ENCODE results near the gene AGMAT.
A peak's percentile ranks its signal among the peaks of the same experiment; 100 is the strongest.
"Not testable (repeated sequence)": the region's sequence is repeated elsewhere in the genome, so short reads cannot be mapped to it uniquely, and the experiment has no call there.

Gene AGMAT

GRCh38 chr1:15610167-15610566 lies 25.3 kb upstream of the AGMAT start:
- DNase-seq, result no peak

- DNase-seq, result no peak
Observed at GRCh38 chr1:15609631-15610030, 24.8 kb upstream of the AGMAT start.

DNA sequence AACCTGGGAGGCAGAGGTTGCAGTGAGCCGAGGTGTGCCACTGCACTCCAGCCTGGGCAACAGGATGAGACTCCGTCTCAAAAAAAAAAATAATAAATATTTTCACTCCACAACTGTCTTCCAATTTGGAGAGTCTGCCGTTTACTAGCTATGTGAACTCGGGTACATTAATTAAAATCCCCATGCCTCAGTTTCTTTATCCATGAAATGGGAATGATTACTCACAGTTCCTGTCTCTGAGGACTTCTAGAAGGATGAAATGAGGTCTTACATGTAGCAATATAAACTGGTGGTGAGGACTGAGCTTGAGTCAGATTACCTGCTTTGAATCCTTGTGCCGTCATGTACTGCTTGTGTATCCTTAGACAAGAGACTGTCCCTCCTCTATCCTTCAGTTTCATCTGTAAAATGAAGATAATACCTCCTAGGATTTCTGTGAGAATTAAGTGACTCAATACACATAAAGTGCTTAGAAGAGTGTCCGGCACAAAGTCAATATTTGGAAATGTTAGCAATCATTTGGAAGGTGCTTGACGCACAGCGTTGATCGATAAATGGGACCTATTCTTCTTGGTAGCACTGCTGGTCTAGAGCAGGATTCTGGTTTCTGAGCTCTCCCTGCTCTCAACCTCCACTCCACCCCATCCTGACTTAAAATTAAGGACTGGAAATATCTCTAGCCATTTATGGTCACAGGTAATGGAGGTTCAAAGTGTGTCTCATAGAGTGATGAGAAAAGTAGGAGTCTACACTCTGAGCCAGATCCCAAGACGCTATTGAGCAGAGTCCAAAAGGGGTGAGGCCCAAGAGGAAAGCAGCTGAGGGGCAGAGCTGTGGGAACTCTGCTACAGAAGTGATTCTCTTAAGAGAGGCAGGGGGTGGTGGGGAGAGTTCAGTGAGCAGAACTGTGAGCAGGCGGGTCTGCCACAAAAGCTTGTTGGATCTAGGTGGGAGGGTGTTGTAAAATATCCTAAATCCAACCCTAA lies 20.8 kb upstream of the AGMAT start:
- DNase-seq, result no peak

DNA sequence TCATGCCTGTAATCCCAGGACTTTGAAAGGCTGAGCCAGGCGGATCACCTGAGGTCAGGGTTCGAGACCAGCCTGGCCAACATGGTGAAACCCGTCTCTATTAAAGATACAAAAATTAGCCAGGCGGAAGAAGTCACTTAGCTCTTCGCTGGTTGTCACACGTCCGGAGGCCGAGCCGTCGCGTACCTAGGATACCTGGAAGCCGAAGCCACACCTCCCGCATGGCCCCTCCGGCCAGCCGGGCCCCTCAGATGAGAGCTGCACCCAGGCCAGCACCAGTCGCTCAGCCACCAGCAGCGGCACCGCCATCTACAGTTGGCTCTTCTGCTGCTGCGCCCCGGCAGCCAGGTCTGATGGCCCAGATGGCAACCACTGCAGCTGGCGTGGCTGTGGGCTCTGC lies 19.5 kb upstream of the AGMAT start:
- not testable (repeated sequence) for DNase-seq

GRCh38 chr1:15603966-15604282 lies 19.1 kb upstream of the AGMAT start:
- not testable (repeated sequence) for DNase-seq

DNA sequence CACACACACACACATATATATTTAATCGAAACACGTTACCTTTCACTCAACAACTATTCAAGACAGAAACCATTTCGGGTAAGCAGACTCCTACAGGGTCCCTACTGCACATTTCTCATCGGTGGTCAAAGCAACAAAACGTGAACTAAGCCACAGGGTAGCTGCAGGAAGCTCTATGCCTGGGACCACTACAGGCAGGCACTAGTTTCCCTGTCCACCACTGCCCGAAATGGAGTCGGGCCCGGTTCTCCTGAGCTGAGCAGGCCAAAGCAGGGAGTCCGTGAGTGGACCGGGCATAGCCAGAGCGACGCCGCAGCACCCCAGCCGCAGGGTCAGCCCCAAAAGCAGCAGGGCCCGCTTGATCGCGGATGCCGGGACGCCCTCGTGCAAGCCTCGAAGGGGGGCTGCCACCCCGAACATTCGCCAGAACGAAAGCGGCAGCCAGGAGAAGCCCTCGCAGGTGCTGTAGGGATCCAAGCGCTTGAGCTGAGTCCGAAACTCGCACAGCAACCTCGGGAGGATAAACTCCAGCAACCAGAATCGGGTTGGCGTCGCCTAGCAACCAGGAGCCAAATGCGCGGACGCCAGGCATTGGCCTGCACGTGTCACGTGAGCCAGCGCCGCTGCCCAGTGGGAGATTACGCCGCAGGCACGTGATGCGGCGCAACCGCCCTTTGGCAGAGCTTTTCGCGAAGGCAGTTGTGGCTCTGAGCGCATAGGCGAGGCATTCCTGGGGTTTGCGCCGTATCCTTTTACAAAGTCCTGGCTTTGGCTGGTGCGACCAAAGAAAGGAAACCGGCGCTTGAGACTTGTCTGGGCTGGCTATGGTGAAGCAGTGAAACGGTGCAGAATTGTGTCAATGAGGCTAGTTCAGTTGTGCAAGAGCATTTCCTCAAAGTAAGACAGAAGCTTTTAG lies 18.5 kb upstream of the AGMAT start:
- peak; percentile 97 for DNase-seq

DNA sequence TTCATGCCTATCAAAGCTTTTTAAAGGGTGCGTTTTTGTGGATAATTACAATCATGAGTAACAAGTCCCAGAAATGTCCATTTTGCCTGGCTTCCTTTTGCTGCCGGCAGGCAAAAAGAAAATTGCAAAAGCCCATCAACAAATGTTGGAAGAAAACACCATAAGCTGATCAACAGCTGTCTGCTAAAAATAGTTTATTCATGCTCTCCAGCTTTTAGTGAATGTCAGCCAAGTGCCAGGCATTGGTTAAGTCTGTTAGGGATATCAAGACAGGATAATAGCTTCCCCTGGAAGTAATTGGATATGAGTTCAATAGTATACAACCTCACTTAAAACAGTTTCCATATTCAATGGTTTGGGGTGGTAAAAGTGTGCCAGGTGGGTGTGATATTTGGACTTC lies 13.6 kb upstream of the AGMAT start:
- no peak for DNase-seq

DNA sequence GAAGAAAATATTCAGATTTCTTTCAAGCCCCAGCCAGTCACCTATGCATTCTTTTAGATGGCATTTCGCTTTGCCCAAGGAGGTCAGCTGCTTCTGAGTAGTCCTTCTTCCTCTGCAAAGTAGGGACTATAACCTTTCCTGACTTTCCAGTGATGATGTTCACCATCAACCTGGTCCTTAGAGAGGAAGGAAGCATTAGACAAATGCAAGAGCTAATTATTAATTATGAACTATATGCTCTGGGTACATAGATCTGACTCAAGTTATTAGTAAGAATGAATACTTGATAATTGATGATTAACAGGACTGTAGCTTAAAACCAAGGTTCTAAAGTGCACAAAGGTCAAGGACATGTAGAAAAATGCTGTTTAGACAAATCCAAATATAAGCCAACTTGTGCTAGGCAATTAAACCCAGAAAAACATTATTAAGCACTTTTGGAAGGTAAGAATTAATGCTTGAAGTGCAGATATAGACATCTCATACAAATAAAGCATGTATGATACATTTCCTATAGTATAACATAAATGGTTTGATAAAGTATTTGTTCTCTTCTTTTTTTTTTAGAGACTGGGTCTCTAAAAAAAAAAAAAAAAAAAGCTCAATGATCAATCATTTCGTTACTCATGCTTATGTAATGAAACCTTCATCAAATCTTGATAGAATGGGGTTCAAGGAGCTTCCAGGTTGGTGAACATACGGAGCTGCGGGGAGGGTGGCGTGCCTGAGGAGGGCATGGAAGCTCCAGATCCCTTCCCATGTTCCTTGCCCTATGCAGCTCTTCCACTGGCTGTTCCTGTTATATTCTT lies 11.2 kb upstream of the AGMAT start:
- DNase-seq, result no peak

- no peak for DNase-seq
Observed at GRCh38 chr1:15592285-15592684, 7.4 kb upstream of the AGMAT start.

- no peak for DNase-seq
Observed at GRCh38 chr1:15583016-15583706, 1.7 kb downstream of the AGMAT start.

- DNase-seq, result no peak
Observed at GRCh38 chr1:15579683-15580047, 5.2 kb downstream of the AGMAT start.

DNA sequence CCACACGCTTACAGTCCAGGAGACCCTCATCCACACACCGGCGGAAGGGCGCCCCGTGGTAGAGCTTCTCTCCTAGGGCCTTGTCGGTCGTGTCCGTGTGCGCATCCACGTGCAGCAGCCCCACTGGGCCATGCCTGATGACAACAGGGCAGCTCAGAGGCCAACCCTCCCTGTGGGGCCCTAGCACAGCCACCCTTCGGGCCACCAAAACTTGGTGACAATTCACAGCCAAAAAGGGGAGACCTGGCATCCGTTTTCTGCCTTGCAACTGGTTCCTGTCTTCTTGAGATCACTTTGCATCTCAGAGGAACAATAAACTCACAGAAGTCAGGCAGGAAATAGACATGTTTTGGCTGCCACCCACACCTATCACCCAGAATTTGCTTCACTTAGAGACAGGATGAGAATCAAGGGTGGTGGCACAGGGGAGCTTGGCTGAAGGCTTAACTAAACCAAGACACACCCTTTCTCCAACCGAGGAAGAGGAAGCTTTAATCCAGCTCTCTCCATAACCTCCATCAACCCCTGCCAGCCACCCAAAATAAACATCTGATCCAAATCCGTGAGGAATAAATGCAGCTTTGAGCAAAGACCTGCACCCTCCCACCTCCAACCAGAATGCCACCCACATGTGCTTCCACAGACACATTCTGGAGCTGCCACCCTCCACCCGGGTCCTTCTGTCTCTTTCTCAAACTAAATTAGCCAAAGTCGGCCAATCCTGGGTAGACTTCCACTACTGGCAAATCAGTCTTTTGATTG lies 5.7 kb downstream of the AGMAT start:
- DNase-seq, result no peak

DNA sequence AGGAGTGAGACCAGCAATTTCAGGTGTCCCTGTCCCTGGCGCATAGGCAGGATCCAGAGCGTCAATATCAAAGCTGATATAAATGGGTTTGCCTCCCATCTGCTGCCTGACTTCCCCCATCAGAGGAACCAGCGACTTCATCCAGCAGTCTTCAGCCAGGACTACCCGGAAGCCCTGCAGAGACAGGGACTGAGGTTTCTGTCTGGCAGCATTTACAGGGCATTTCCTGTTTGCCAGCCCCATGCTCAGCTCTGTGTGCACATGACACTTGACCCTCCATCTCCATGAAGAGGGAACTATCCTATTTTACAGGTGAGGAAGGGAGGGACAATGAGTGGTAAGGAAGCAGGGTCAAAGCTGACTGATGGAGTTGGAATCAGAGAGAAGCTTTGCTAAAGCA lies 7.2 kb downstream of the AGMAT start:
- no peak for DNase-seq

GRCh38 chr1:15575549-15576150 lies 9.2 kb downstream of the AGMAT start:
- DNase-seq, result no peak

DNA sequence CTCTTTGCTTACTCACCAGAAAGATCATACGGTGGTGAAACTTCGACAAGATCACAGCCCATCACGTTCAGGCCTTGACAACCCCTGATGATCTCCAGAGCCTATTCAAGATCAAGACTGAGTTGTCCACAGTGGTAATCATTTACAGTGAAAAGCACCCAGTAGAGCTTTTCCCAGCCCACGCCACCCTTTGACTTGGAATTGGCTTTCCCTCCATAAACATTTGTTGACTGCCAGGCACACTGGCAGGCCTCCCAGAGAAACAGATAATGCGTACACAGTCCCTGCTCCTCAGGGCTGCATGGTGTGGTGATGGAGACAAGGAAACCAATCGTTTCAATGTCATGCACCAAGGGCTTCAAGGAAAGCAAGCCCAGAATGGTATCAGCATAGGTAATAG lies 10.1 kb downstream of the AGMAT start:
- DNase-seq, result no peak

DNA sequence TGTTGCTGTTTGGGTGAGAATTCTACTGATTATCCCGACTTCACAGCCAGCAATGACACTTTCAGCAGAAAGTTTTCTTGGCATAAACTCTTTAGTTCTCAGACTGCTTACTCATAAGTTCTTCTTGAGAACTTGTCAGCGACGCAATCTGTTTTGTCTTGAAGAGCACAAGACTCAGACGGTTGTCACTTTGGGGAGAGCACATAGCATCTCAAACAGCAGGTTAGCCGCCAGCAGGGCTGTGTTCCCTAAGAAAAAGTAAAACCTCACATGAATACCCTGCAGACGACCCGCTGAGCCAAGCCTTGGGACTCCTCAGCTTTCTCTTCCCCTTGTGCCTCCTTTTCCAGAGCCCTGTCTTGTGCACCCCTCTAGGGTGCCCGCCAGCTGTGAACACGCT lies 11.4 kb downstream of the AGMAT start:
- DNase-seq, result no peak

- DNase-seq, result no peak
Observed at GRCh38 chr1:15571266-15571665, 13.6 kb downstream of the AGMAT start.

DNA sequence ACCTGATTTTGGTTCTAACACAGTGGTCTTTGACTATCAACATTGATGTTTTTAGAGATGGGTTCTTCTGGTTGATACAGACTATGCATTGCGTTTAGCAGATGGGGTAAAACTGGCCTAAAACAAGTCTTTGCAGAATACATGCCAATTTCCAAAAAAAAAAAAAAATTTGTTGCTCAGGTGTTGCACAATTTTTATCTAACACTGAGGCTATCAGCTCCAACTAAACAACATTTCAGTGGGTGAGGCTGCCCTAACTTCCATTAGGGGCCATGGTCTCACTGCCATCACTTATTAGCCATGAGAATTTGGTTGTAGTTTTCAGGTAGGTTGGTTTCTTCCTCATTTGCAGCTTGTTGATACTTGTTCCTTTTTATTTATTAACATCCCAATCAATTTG lies 14.0 kb downstream of the AGMAT start:
- DNase-seq, result no peak

GRCh38 chr1:15568387-15569073 lies 16.3 kb downstream of the AGMAT start:
- DNase-seq, result no peak

- DNase-seq, result no peak
Observed at GRCh38 chr1:15559189-15559810, 25.6 kb downstream of the AGMAT start.
